NCI-H774 (cell line): ENCODE results near the gene OAF.

Source experiments
- DNase-seq: peaks from one replicate; lab custom pipeline; 2025; lab: John Stamatoyannopoulos, UW

OAF gene

GRCh38 chr11:120203626-120204025, 7.2 kb upstream of the OAF start:
- DNase-seq = no peak

DNA sequence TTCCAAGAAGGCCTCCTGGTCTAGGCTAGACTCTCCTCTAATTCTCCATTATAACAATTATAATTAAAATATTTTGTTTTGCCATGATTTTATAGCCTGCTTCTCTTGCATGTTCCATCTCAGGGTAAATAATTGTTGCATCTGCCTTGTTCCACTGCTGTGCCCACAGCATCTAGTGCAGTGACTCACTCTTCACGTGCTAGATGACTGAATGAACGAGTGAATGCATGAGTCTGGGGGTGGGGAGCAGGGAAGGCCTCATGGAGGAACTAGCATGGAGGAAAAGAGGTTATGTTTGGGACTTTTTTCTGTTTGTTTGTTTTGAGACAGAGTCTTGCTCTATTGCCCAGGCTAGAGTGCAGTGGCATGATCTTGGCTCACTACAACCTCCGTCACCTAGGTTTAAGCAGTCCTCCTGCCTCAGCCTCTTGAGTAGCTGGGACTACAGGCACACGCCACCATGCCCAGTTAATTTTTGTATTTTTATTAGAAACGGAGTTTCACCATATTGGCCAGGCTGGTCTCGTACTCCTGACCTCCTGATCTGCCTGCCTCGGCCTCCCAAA, 5.2 kb upstream of the OAF start:
- no peak for DNase-seq

- DNase-seq = no peak
Observed at GRCh38 chr11:120207512-120207911, 3.3 kb upstream of the OAF start.

- no peak for DNase-seq
Observed at GRCh38 chr11:120208001-120208441, 2.8 kb upstream of the OAF start.

DNA sequence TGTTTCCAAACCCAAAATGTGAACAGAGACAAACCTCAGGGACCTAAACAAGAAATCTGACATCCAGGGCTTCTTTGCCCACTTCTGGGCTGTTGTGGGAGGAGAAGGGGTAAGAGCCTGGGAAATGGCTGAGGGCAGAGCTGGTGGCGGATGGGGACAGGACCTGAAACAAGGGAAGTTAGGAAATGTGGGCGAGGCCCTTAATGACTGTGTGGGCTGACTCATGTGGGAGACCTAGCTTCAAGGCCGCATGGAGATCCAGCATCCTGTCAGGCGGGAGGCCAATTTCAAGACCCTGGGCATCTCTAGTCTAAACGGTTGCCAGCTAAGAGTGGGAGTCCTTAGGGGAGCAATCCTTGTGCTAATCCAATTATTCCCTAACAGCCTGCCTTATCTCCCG, 2.1 kb upstream of the OAF start:
- DNase-seq = no peak

GRCh38 chr11:120209746-120210625, 846 bp upstream of the OAF start:
- no peak for DNase-seq

DNA sequence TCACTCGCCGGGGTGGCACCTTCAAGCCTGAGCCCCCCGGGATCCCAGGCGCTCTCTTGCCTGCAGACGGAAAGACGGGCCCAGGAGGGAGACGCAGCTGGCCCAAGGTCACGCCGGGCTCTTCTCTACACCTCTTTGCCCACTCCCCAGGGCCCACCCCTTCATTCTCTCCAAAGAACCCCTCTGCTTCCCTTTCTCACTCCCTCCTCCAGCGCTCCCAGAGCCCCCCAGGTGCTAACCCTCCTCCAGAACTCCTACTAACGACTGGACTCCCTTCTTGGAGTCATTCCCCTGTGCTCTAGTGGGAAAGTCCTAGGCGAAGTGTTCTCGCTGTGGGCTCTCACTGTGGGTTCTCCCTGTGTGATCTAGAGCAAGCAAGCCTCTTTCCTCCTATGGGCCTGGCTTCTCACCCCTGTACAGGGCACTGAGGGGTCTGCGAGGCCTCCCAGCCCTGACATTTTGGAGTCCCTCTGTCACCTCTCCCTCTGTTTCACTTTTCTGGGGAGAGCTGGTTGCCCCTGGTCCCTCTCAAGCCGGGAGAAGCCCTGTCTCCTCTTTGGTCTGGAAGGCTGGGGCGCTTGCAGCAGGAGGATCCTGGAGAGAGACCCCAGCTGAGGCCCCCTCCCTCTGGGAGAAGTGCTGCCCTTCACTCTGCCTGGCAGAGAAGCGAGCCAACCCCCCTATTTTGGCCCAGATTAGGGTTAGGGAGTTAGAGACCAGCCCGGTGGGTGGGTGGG, 858 bp downstream of the OAF start:
- no peak for DNase-seq

GRCh38 chr11:120212259-120212878, 1.5 kb downstream of the OAF start:
- no peak for DNase-seq

DNA sequence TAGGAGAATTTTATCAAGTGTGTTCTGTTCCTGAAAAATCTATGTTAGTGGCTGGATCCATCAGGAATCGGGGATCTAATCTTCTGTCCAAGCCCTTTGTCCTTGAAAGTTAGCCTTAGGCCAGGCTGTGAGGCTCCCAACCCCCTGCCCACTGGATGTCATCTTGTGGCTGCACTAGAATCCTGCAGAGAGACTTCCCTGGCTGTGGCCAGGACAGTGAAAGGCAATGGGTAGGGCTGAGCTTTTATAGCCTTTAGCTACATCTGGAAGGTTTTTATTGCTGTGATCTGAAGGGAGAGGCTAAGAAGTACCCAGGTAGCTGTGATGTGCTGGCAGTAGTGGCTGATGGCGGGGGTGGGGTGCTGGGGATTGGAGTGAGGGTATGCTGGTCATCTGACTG, 2.1 kb downstream of the OAF start:
- DNase-seq = no peak

- DNase-seq = no peak
Observed at GRCh38 chr11:120214581-120214980, 3.7 kb downstream of the OAF start.

- no peak for DNase-seq
Observed at GRCh38 chr11:120215634-120216033, 4.8 kb downstream of the OAF start.

- DNase-seq = no peak
Observed at GRCh38 chr11:120216426-120217102, 5.7 kb downstream of the OAF start.

GRCh38 chr11:120217526-120217925, 6.7 kb downstream of the OAF start:
- no peak for DNase-seq

DNA sequence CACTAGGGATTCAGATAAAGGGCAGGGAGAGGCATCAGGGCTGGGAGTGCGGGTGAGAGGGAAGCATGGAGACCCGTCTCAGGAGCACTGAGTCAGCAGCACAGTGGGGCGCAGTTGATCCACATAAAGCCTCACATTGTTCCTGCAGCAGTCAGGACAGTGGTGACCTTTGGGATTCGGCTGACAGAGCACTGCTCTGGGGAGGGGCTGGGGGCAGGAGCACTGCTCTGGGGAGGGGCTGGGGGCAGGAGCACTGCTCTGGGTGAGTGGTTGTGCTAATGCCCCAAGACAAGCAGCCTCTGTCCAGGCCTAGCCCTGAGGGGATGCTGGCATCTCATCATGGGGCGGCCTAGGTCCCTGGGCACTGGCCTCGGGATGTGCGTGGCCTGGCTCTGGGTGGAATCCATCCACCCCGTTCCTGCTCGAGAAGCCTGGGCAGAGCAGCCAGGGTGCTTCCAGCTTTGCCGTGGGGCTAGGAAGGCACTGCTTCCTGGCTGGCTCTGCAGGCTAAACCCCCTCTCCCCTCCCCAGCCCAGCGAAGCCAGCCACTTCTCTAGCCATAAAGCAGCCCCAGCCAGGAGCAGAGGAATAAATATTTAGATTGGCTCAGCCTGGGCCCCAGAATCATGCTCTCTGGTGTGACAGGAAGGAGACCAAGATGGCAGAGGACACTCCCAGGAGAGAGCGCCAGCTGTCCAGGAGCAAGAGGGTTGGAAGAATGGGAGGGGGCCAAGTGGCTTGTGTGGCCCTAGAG, 7.3 kb downstream of the OAF start:
- no peak for DNase-seq

GRCh38 chr11:120218695-120219033, 7.8 kb downstream of the OAF start:
- DNase-seq = no peak

DNA sequence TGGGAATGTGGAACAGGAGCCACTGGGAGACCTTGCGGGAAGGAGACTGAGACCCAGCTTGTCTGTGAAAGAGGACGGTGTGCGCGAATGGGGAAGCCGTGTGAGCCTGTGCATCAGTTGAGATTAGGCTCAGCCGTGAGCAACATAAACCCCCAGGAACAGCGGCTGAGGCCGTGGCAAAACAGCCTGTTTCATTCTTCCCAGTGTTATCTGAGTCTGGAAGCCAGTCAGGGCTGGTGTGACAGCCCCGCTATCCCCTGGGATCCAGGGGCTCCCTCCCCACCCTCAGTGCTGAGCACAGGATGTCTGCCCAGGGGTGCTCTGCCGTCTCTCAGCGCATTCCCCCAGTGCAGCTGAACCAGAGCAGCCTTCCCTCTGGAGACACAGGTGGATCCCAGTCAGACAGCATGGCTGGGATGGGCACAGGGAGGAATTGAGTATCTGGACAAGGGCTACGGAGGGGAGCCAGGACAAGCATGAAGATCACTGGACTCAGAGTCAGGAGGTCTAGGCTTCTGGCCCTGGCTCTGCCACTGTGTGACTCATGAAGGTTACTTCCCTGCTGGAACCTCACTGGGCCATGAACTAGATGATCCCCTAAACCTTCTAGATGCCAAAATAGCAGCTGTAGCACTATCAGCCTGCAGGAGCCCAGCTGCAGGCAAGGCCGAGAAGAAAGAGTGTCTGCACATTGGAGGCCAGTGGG, 8.6 kb downstream of the OAF start:
- no peak for DNase-seq

GRCh38 chr11:120219938-120220746, 9.3 kb downstream of the OAF start:
- no peak for DNase-seq

DNA sequence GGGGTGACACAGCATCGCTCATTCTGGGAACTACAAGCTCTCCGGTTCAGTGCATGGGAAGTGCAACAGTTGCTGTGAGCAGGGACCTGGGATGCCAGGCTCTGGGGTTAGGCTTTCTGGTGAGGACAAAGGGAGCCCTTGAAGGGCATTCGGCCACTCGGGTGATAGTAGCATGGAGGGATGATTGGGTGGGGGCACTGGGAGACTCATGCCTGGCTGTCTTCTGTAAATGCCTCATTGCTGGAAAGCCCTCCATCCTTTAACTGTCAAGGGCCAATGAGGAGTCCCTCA, 9.9 kb downstream of the OAF start:
- DNase-seq = no peak

DNA sequence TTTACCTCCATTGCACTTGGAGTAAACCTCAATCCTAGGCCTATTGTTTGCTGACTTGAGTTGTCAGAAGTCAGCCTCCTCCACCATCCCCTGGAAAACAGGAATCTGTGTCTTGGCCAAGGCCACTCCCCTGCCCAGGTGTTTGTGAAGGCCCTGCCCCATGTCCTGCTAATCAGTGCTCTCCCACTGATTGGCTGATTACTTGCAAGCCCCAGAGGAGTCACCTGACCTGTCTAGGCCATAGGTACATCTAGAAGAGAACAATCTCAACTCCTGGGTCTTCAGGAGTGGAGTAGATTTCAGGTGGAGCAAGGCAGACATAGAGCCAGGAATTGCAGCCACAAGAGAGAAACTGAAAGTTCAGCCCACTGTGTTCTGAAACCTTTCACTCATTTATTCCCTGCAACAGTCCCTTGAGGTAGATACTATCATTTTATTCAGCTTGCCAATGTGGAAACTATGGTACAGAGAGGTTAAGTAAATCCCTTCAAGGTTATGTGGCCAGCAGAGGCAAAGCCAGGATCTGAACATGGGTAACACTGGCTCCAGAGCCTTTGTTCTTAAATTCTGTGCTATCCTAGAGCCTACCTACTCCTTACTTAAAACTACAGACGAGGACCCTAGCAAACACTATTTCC, 10.4 kb downstream of the OAF start:
- DNase-seq = no peak

- no peak for DNase-seq
Observed at GRCh38 chr11:120222916-120223315, 12.1 kb downstream of the OAF start.
